HEK293T (cell line): ENCODE measurements around the gene CAMK1D.

ENCODE experiments used
- BHLHE40 ChIP-seq: fragments of 450-650 bp; IDR thresholded peaks from 2 replicates; pipeline ENCODE4 v1.6.1; 2016; ENCODE audit warnings: mild to moderate bottlenecking, moderate library complexity, borderline replicate concordance
- CTBP1 ChIP-seq: fragments of 450-650 bp; IDR thresholded peaks from 2 replicates; pipeline ENCODE4 v1.6.1; 2016; ENCODE audit warnings: borderline replicate concordance
- ELF4 ChIP-seq: fragments of 450-650 bp; IDR thresholded peaks from 2 replicates; pipeline ENCODE4 v1.6.1; 2017; ENCODE audit warnings: antibody characterized with exemption
- FOXA1 ChIP-seq: fragments of 450-650 bp; IDR thresholded peaks from 2 replicates; pipeline ENCODE4 v1.6.1; 2016; ENCODE audit warnings: mild to moderate bottlenecking
- FOXK2 ChIP-seq: fragments of 450-650 bp; IDR thresholded peaks from 2 replicates; pipeline ENCODE4 v1.6.1; 2016; ENCODE audit warnings: mild to moderate bottlenecking
- FOXM1 ChIP-seq: fragments of 450-650 bp; IDR thresholded peaks from 2 replicates; pipeline ENCODE4 v1.6.1; 2017; ENCODE audit warnings: mild to moderate bottlenecking, borderline replicate concordance
- L3MBTL2 ChIP-seq: fragments of 450-650 bp; conservative IDR thresholded peaks from 2 replicates; pipeline ENCODE4 v1.6.1; 2016; ENCODE audit warnings: mild to moderate bottlenecking
- LEF1 ChIP-seq: fragments of 450-650 bp; IDR thresholded peaks from 2 replicates; pipeline ENCODE4 v1.6.1; 2017; ENCODE audit warnings: mild to moderate bottlenecking, borderline replicate concordance
- NFRKB ChIP-seq: fragments of 450-650 bp; IDR thresholded peaks from 2 replicates; pipeline ENCODE4 v1.6.1; 2016; ENCODE audit warnings: mild to moderate bottlenecking, moderate library complexity
- SP1 ChIP-seq: fragments of 450-650 bp; IDR thresholded peaks from 2 replicates; pipeline ENCODE4 v1.6.1; 2017
- SUZ12 ChIP-seq: fragments of 450-650 bp; IDR thresholded peaks from 2 replicates; pipeline ENCODE4 v1.6.1; 2016; ENCODE audit warnings: mild to moderate bottlenecking
- TARDBP ChIP-seq: fragments of 450-650 bp; IDR thresholded peaks from 2 replicates; pipeline ENCODE4 v1.6.1; 2016
- ZNF384 ChIP-seq: fragments of 450-650 bp; IDR thresholded peaks from 2 replicates; pipeline ENCODE4 v1.6.1; 2016
- TF ChIP-seq, protein P1 (sequence below): fragments of 450-650 bp; IDR thresholded peaks from 2 replicates; pipeline ENCODE4 v1.6.1; 2016

DNA sequence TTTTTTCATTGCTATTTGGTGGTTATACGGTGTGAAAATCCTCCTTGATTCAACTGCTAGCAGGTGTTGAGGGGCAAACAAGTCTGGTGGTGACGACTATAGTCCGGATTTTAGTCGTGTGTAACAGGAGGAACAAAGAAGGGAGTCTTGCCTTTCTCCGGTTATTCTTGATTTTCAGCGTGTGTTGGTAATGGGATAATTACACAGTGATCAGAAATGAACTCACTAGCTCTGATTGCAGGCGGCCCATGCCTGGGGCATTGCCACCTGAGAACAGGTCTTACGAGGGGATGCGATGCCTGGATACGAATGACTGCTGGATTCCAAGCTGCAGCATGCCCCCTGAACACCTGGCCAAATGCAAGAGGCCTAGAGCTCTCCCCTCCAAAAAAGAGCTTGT is 72.8 kb downstream of the CAMK1D start:
- TF ChIP-seq ZNF384, result no peak
- TF ChIP-seq BHLHE40, result no peak
- TF ChIP-seq SUZ12, result no peak
- TF ChIP-seq LEF1, result no peak
- no peak for TF ChIP-seq NFRKB
- TF ChIP-seq FOXA1, result no peak
- no peak for TF ChIP-seq CTBP1
- no peak for TF ChIP-seq L3MBTL2
- TF ChIP-seq FOXK2, result no peak
- no peak for TF ChIP-seq ELF4
- TF ChIP-seq TARDBP, result no peak
- TF ChIP-seq, protein P1, sequence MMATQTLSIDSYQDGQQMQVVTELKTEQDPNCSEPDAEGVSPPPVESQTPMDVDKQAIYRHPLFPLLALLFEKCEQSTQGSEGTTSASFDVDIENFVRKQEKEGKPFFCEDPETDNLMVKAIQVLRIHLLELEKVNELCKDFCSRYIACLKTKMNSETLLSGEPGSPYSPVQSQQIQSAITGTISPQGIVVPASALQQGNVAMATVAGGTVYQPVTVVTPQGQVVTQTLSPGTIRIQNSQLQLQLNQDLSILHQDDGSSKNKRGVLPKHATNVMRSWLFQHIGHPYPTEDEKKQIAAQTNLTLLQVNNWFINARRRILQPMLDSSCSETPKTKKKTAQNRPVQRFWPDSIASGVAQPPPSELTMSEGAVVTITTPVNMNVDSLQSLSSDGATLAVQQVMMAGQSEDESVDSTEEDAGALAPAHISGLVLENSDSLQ, result no peak
- TF ChIP-seq SP1, result no peak
- TF ChIP-seq FOXM1, result no peak
